AG08395 (cell line): ENCODE data around the gene C2orf92.

ENCODE experiments used
- DNase-seq: peaks from one replicate; pipeline ENCODE4 v3.0.0; 2012; ENCODE audit warnings: mixed read lengths, low spot score

The C2orf92 gene

DNA sequence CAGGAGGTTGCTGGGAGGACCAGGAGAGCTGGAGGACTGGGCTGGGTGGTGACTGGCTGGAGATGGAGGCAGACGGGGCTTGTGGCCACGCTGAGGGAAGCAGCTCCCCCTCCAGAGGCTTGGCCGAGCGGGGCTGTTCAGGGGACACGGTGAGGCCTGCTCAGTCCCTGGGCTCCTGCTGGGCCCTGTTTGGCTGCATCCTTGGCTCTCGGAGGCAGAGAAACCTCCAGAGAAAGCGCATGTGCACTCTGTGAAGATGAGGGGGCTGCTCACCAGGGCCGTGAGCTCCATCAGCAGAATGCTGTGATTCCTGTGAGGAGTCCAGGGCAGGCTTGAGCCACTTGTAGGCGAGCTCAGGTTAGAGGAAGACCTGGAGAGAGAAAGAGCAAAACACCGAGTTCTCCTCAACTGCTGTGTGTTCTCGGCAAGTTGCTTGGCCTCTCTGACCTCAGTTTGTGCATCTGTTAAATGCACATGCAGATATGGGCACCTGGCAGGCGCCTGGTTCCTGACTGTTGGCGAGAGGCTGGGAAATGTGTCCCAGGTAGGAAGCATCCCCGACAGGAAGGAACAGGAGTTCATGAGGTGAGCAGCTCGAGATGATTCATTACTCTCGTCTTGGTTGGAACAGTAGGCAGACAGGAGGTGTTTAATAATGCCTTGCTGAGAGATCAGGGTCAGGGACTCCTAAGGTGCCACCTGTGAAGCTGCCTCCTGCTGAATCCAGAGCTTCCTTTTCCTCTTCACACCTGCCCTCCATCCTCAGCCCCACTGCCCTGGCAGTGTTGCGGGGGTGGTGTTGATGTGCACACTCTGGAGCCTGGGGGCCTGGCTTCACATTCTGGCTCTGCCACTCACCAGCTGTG, 44.8 kb downstream of the C2orf92 start:
- DNase-seq, result no peak

DNA sequence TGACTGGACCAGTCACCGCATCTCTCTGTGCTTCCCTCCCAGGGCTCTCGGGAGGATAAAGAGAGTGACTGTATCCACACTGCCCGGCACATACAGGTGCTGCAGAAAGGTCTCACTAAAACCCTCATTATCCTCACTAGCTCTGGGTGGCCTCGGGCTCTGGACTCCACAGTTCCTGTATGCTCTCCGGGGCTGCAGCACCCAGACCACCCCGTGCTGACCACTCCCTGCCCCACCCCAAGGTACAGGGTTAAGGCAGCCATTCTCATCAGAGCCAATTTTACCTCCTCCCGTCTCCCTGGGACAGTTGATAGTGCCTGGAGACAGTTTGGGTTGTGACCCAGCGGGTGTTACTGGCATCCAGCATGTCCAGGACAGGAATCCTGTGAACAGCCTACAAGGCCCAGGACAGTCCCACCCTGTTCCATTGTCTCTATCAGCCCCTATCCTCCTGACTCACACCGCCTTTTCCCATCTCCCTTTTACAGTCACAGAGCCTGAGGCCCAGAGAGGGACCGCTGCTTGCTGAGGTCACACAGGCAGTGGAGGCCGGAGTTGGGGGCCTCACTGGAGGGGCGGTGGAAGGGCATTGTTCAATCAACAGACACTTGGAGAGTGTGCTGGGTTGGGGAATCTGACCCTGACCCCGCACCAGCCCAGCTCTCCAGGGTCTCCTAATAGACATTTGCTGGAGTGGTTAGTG, 45.6 kb downstream of the C2orf92 start:
- DNase-seq, result no peak

- DNase-seq, result no peak
Measured at GRCh38 chr2:97715951-97716694, 46.6 kb downstream of the C2orf92 start.

GRCh38 chr2:97716695-97717612, 47.4 kb downstream of the C2orf92 start:
- no peak for DNase-seq

DNA sequence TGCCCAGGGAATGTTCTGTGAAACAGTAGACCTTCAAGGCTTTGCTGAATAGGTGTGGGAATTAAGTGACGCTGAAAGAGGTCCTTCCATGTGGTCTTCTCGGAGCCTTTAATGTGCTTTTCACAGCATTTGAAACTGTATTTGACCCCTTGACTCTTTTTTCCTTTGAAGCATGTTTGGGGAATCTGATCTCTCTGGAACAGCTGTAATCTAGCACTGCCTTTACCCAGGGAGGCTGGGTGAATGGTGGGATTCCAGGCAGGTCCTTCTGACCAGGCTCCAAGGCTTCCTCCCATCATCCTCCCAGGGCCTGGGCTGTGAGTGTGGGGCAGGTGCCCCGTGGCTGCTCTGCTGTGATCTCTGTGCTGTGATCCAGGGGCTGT, 48.1 kb downstream of the C2orf92 start:
- no peak for DNase-seq

DNA sequence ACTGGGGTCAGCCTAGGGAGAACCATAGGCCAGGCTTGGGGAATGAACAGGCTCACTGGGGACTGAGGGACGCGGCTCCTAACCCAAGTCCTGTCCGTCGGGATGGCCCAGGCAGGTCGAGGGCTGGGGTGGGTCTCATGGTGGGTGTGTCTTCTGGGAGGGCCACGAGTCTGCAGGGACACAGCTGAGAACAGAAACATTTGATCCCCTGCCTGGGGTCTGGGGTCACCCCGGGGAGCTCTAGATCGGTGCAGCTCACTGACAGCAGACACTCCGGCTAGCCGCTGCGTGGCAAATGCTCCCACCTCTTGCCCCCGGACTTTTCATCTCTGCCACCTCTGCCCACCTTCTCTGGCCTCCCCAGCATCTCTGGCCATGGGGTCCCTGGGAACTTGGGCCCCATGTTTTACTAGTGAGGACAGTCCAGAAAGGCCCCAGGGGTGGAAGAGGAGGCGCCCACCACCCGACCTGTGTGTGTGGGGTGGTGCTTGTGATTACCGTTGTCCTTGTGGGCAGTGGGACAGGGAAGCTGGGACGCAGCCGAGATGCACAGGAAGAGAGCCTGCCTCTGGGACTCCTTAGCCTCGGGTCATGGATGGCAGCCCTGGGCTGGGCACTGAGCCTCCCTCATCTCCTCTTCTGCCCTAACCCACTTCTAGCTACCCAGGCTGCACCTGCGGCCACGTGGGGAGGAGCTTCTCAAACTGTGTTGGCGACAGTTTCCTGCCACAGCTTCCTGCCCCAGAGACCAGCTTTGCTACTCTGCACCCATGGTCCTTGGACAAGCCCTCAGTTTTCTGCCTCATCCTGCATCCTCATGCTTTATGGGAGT, 48.8 kb downstream of the C2orf92 start:
- DNase-seq, result no peak

DNA sequence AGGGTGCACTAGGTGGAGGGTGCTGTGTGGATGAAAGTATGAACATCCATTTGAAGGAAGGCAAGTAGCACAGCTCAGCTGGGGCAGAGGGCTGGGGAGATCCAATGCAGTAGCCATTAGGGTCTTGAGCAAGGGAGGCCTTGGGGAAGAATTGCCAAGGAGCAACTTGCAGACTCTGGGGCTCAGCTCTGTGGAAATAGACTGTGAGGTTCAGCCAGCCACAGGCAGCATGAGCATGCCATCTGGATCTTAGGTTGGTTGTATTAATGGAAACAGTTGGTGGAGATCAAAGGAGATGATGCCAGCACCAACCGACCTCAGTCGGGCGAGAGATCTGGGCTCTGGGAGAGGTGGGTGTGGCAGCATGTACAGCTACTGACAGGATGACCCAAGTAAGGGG, 49.4 kb downstream of the C2orf92 start:
- DNase-seq, result no peak

GRCh38 chr2:97719362-97720155, 50.0 kb downstream of the C2orf92 start:
- DNase-seq, result no peak

- DNase-seq, result no peak
Measured at GRCh38 chr2:97720746-97721145, 51.2 kb downstream of the C2orf92 start.

- no peak for DNase-seq
Measured at GRCh38 chr2:97722227-97722626, 52.7 kb downstream of the C2orf92 start.

- no peak for DNase-seq
Measured at GRCh38 chr2:97723156-97724072, 53.9 kb downstream of the C2orf92 start.

- no peak for DNase-seq
Measured at GRCh38 chr2:97724073-97724410, 54.5 kb downstream of the C2orf92 start.

- no peak for DNase-seq
Measured at GRCh38 chr2:97724501-97724900, 55.0 kb downstream of the C2orf92 start.

GRCh38 chr2:97724946-97725688, 55.6 kb downstream of the C2orf92 start:
- DNase-seq, result no peak

GRCh38 chr2:97726261-97727064, 57.0 kb downstream of the C2orf92 start:
- no peak for DNase-seq

DNA sequence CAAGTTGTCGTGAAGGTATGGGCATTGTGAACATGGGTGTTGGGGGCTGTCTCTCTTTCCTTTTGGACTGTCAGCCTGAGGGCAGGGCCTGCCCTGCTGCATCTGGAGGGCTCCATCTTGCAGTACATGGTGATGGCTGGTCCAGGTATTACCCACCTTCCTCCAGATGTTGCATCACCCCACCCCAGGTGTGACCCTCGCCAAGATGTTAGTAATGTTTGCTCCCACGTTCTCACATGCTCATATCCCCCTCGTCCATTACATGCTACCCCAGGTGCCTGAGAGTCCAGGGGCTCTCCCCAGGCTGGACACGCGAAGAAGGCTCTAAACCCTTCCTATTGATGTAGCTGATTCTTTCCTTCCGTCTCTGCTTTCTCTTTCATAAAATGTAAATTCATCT, 57.8 kb downstream of the C2orf92 start:
- no peak for DNase-seq

DNA sequence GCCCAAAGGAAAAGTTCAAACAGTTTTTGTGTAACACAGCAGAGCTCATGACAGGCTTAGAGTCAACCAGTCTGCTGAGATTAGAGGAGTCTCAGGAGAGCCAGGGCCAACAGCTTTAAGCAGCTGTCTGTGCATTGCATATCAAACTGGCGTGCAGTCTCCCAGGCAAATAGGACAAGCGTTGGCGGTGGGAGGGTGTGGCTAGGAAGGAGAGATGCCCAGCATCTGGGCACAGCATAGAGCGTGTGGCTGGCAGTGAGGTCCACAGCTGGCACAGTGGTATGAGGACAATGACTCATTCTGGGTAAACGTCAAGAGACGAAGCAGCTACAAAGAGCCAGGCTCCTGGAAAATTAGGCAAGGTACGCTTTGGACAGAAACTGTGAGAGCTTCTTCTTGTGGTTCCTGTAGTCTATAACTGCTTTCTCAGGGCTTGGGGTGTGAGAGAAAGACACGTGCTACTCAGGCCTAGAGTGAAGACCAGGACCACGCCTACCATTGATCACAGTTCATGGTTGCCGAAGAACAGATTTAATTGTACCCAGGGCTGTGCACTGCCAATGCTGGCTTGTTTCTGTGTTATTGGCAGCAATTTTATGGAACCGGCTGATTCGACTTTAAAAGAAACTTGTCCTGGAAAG, 58.7 kb downstream of the C2orf92 start:
- peak; percentile 53 for DNase-seq
